K562 (cell line): ENCODE measurements around the gene SLC26A8. TPM values are rescaled to one million over a fixed set of nuclear protein-coding genes. Genes with fewer than 3 reads are reported as not detected.

ENCODE experiments used
- ARID3A ChIP-seq: IDR thresholded peaks from 2 replicates; pipeline ENCODE4 v1.6.1; 2012; ENCODE audit warnings: low read depth, low read length, improper control_type of control experiment, borderline replicate concordance
- BCOR ChIP-seq: fragments of 450-650 bp; IDR thresholded peaks from 2 replicates; pipeline ENCODE4 v1.6.1; 2016
- CEBPB ChIP-seq: fragments of 450-650 bp; IDR thresholded peaks from 2 replicates; pipeline ENCODE4 v1.6.1; 2016; ENCODE audit warnings: missing genetic modification characterization, missing compliant biosample characterization
- E2F6 ChIP-seq, 2 experiments: IDR thresholded peaks; 2 replicates each; pipeline ENCODE4 v1.6.1; 2011; ENCODE audit warnings: borderline replicate concordance in 1 of 2, control low read depth in 1 of 2, low read depth in 1 of 2, low read length in 1 of 2, mild to moderate bottlenecking in 1 of 2, mixed read lengths in 1 of 2, moderate library complexity in 1 of 2; ENCODE audit not compliant: insufficient read depth in 1 of 2, insufficient read length in 1 of 2, poor library complexity in 1 of 2, severe bottlenecking in 1 of 2; ENCODE audit errors: extremely low read depth in 1 of 2
- FOXJ3 ChIP-seq: sonication (generic); formaldehyde crosslinking; IDR thresholded peaks from 2 replicates; pipeline ENCODE4 v1.4.0; 2020; ENCODE audit warnings: mild to moderate bottlenecking, missing genetic modification reagents
- FOXP1 ChIP-seq: sonication (generic); formaldehyde crosslinking; IDR thresholded peaks from 2 replicates; pipeline ENCODE4 v1.8.0; 2022; ENCODE audit warnings: mild to moderate bottlenecking, missing genetic modification reagents
- GATAD2B ChIP-seq: fragments of 450-650 bp; IDR thresholded peaks from 2 replicates; pipeline ENCODE4 v1.6.1; 2017; ENCODE audit warnings: mild to moderate bottlenecking, borderline replicate concordance
- HMGN3 ChIP-seq: IDR thresholded peaks from 2 replicates; pipeline ENCODE4 v1.6.1; 2011; ENCODE audit warnings: borderline replicate concordance, low read depth, mild to moderate bottlenecking, mixed read lengths, low read length; ENCODE audit not compliant: insufficient read length; ENCODE audit errors: extremely low read depth
- IRF9 ChIP-seq: fragments of 450-650 bp; IDR thresholded peaks from 2 replicates; pipeline ENCODE4 v1.6.1; 2016; ENCODE audit warnings: missing biosample characterization, missing genetic modification characterization
- MEF2D ChIP-seq: conservative IDR thresholded peaks from 2 replicates; pipeline ENCODE4 v1.6.1; 2016; ENCODE audit warnings: low read depth, missing genetic modification characterization, missing compliant biosample characterization
- MTA2 ChIP-seq: fragments of 450-650 bp; IDR thresholded peaks from 2 replicates; pipeline ENCODE4 v1.6.1; 2016; ENCODE audit warnings: low read depth
- NCOR1 ChIP-seq: fragments of 450-650 bp; IDR thresholded peaks from 2 replicates; pipeline ENCODE4 v1.6.1; 2016; ENCODE audit warnings: mild to moderate bottlenecking, moderate library complexity
- PRPF4 ChIP-seq: fragments of 200-400 bp; formaldehyde crosslinking; IDR thresholded peaks from one replicate; pipeline ENCODE4 v1.6.1; 2017; ENCODE audit warnings: low read length, low read depth, mild to moderate bottlenecking; ENCODE audit not compliant: insufficient read depth, poor library complexity, severe bottlenecking
- SPI1 ChIP-seq: IDR thresholded peaks from 2 replicates; pipeline ENCODE4 v1.6.1; 2011; ENCODE audit warnings: low read depth, low read length, control low read depth, borderline replicate concordance
- ZBTB49 ChIP-seq: sonication (generic); formaldehyde crosslinking; IDR thresholded peaks from 2 replicates; pipeline ENCODE4 v1.8.0; 2022; ENCODE audit warnings: missing genetic modification reagents, mild to moderate bottlenecking, borderline replicate concordance
- ZNF12 ChIP-seq: sonication (generic); formaldehyde crosslinking; IDR thresholded peaks from 2 replicates; pipeline ENCODE4 v1.4.0; 2020; ENCODE audit warnings: mild to moderate bottlenecking, missing genetic modification reagents
- ZNF263 ChIP-seq: sonication (generic); formaldehyde crosslinking; IDR thresholded peaks from 2 replicates; pipeline ENCODE4 v1.8.0; 2022; ENCODE audit warnings: mild to moderate bottlenecking, missing genetic modification reagents, borderline replicate concordance
- ZNF639 ChIP-seq, 2 experiments: fragments of 200-800 bp in 1 of 2; sonication (Bioruptor generic) in 1 of 2; sonication (generic) in 1 of 2; formaldehyde crosslinking in 1 of 2; IDR thresholded peaks in 1 of 2; conservative IDR thresholded peaks in 1 of 2; 2 replicates each; pipeline versions ENCODE4 v1.5.0 to v1.6.1; 2016 to 2020; ENCODE audit warnings: missing compliant biosample characterization in 1 of 2, missing genetic modification characterization in 1 of 2, missing genetic modification reagents in 1 of 2
- ZNF780A ChIP-seq: fragments of 250-450 bp; sonication (Bioruptor Pico); IDR thresholded peaks from 2 replicates; pipeline ENCODE4 v1.5.0; 2021; ENCODE audit warnings: mild to moderate bottlenecking
- polyA plus RNA-seq, 8 experiments: library from polyadenylated mRNA; depleted of rRNA in 4 of 8; stranded (reverse) in 5 of 8; unstranded in 3 of 8; fragments of >200 nt; fragmentation: Nextera tagmentation in 2 of 8; fragmentation: Illumina TruSeq in 1 of 8; extraction: Ambion mirVana in 2 of 8; extraction: Trizol in 1 of 8; gene quantifications; 2 replicates each; pipeline versions ENCODE4 v1.2.1 to v1.2.3, GENCODE V29; 2011 to 2014; ENCODE audit warnings: inconsistent platforms in 1 of 8, missing spikeins in 1 of 8
- total RNA-seq, 7 experiments: library from RNA; depleted of rRNA in 6 of 7; stranded (reverse); fragments of >200 nt in 6 of 7; fragmentation: Illumina TruSeq in 2 of 7; extraction: Trizol in 2 of 7; gene quantifications; 2 replicates each; pipeline versions ENCODE4 v1.2.1 to v1.2.3, GENCODE V29; 2011 to 2021; ENCODE audit warnings: low replicate concordance in 1 of 7

SLC26A8 gene
- total and polyA plus RNA-seq, 9 of the 15 experiments (the other 6 are each of a cell fraction or from before 2014, with no cell fraction given) = not detected

GRCh38 chr6:36067374-36068011 lies 43.1 kb upstream of the SLC26A8 start (continued):
- TF ChIP-seq PRPF4 = no peak
- no peak; the same call in 1 of the 2 replicates for TF ChIP-seq ZNF780A (CRISPR knock-in tag)
- TF ChIP-seq GATAD2B = peak; percentile 70; the same call in 1 of the 2 replicates
- TF ChIP-seq ARID3A = peak; percentile 63; the same call in 1 of the 2 replicates
- 0 out of 2 replicates have a peak, but pooled peaks have one; percentile 35 for TF ChIP-seq MEF2D (tag)
- TF ChIP-seq MTA2 = peak; percentile 71
- no peak for TF ChIP-seq SPI1
- 0 out of 4 replicates have a peak, but pooled peaks of 1 of the 2 experiments have one; percentile 42 for TF ChIP-seq ZNF639 (CRISPR knock-in tag; conservative IDR thresholded peaks at IDR 0.05 in 1 of 2, IDR thresholded peaks at IDR 0.05 in 1 of 2)
- TF ChIP-seq NCOR1 = peak; percentile 89
- no peak for TF ChIP-seq ZBTB49
- no peak for TF ChIP-seq BCOR
- TF ChIP-seq IRF9 (tag) = no peak
- TF ChIP-seq HMGN3 = peak; percentile 19
- TF ChIP-seq ZNF12 (CRISPR knock-in tag) = no peak
- TF ChIP-seq CEBPB (tag) = peak; percentile 36
- no peak for TF ChIP-seq E2F6 (IDR thresholded peaks at IDR 0.05; ENCODE audit: borderline replicate concordance in 1 of 2, extremely low read depth in 1 of 2, insufficient read depth in 1 of 2, insufficient read length in 1 of 2, low read depth in 1 of 2, low read length in 1 of 2, poor library complexity in 1 of 2, severe bottlenecking in 1 of 2)
- no peak for TF ChIP-seq FOXJ3 (CRISPR knock-in tag)
- TF ChIP-seq FOXP1 (CRISPR knock-in tag) = no peak
- no peak for TF ChIP-seq ZNF263 (CRISPR knock-in tag)
